ENCODE results near the gene COX20.

DNA sequence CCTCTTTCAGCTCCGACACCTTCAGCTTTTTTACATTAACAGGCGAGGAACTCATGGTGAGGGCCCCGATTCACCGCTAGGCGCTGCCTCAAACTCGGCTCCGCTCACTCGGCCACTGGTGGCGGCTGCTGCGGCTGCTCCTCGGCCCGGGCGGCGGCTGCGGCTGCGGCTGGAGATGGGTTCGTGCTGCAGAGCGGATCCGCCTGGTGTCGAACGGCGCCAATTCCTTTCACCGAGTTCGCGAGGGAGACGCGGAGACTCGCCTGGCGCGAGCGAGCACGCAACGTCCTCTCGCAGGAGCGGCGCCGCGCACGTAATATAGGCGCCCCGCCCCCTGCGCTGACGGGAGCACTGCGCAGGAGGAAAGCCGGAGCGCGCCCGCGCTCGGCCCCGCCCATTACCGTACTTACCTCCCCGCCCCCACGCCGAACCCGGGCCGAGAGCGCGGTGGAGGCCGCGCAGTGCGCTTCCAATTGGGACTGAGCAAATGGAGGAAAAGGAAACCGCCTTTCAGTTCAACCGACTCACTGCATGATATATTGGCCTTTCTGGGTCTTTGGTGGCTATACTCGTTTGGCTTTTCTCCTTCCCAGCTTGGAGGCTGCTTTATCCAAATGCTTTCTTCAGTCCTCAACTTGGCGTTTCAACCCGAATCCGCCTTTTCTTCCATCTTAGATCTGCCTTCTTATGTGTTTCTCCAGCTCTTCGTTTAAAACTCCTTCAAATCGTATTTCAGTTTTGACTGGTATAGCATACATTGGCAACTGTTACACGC lies 29.0 kb downstream of the COX20 start, which contains the start of gene HNRNPU:
- TF ChIP-seq, protein P1, sequence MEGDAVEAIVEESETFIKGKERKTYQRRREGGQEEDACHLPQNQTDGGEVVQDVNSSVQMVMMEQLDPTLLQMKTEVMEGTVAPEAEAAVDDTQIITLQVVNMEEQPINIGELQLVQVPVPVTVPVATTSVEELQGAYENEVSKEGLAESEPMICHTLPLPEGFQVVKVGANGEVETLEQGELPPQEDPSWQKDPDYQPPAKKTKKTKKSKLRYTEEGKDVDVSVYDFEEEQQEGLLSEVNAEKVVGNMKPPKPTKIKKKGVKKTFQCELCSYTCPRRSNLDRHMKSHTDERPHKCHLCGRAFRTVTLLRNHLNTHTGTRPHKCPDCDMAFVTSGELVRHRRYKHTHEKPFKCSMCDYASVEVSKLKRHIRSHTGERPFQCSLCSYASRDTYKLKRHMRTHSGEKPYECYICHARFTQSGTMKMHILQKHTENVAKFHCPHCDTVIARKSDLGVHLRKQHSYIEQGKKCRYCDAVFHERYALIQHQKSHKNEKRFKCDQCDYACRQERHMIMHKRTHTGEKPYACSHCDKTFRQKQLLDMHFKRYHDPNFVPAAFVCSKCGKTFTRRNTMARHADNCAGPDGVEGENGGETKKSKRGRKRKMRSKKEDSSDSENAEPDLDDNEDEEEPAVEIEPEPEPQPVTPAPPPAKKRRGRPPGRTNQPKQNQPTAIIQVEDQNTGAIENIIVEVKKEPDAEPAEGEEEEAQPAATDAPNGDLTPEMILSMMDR (conservative IDR thresholded peaks at IDR 0.05; ENCODE audit: low read depth, low read length) = no peak; the same call in 1 of the 2 replicates
- TF ChIP-seq EZH2 (IDR thresholded peaks at IDR 0.05; ENCODE audit: low read length, unreplicated experiment) (no peak), EZH2phosphoT487 (IDR thresholded peaks at IDR 0.05; ENCODE audit: borderline replicate concordance, low read length) (no peak)

Measured in PC-3 (cell line).